Panc1 (cell line): Measurements from ENCODE around the gene KDM4B. TPM values are rescaled to one million over a fixed set of nuclear protein-coding genes. Genes with fewer than 3 reads are reported as not detected.

Experiments used
- ATAC-seq: fragments of 200-7000 bp; cut with Tn5 transposase; 2 replicates; pipeline ENCODE4 v1.9.1; 2020; ENCODE audit warnings: mild to moderate bottlenecking, moderate library complexity
- BruUV-seq: library from RNA; stranded (reverse); fragments of 400-500 nt; replicated peaks from 2 replicates; lab custom pipeline; 2021; lab: Mats Ljungman, UMichigan
- CTCF ChIA-PET: fragments of 300-600 bp; sonication (Branson Sonifier 250); formaldehyde crosslinking; loops from one replicate; lab custom pipeline; 2022; ENCODE audit warnings: antibody characterized with exemption; lab: Charles Lee
- POLR2A ChIA-PET: fragments of 300-600 bp; sonication (Branson Sonifier 250); formaldehyde crosslinking; loops from one replicate; lab custom pipeline; 2022; ENCODE audit warnings: antibody characterized with exemption; lab: Charles Lee
- DNase-seq: peaks from one replicate; pipeline ENCODE4 v3.0.0-alpha.2; 2010; ENCODE audit warnings: low read depth, low spot score
- H3K27ac ChIP-seq: 2 replicates; pipeline ENCODE4 v1.5.1; 2011; ENCODE audit warnings: mild to moderate bottlenecking, low read length, inconsistent platforms
- H3K27me3 ChIP-seq: fragments of 200-500 bp; sonication (Bioruptor generic); 2 replicates; pipeline ENCODE4 v1.6.0; 2014; ENCODE audit warnings: low read length, inconsistent platforms; ENCODE audit not compliant: control insufficient read depth, insufficient read depth
- H3K36me3 ChIP-seq: fragments of 200-500 bp; sonication (Bioruptor generic); 2 replicates; pipeline ENCODE4 v1.5.1; 2014; ENCODE audit warnings: inconsistent platforms, mild to moderate bottlenecking, low read length, moderate library complexity; ENCODE audit not compliant: control insufficient read depth, insufficient read depth
- H3K4me1 ChIP-seq: 2 replicates; pipeline ENCODE4 v1.5.1; 2011; ENCODE audit warnings: inconsistent platforms, mild to moderate bottlenecking, low read length, moderate library complexity; ENCODE audit not compliant: control insufficient read depth, insufficient read depth
- H3K4me3 ChIP-seq, 2 experiments: 2 replicates each; pipeline ENCODE4 v1.5.1; 2011 to 2012; ENCODE audit warnings: low read depth in 2 of 2, low read length in 2 of 2, mild to moderate bottlenecking in 2 of 2, inconsistent platforms in 1 of 2, moderate library complexity in 1 of 2
- H3K9me3 ChIP-seq: fragments of 200-500 bp; sonication (Bioruptor generic); 2 replicates; pipeline ENCODE4 v1.5.1; 2014; ENCODE audit warnings: low read depth, mild to moderate bottlenecking, inconsistent platforms, low read length, moderate library complexity; ENCODE audit not compliant: control insufficient read depth, insufficient read depth
- POLR2AphosphoS5 ChIP-seq: IDR thresholded peaks from 2 replicates; pipeline ENCODE4 v1.6.1; 2012; ENCODE audit warnings: mild to moderate bottlenecking, low read depth, low read length, moderate library complexity
- SIN3A ChIP-seq: IDR thresholded peaks from 2 replicates; pipeline ENCODE4 v1.6.1; 2012; ENCODE audit warnings: low read depth, mild to moderate bottlenecking, low read length, moderate library complexity, borderline replicate concordance; ENCODE audit not compliant: insufficient read depth
- TCF7L2 ChIP-seq: IDR thresholded peaks from 2 replicates; pipeline ENCODE4 v1.6.1; 2011; ENCODE audit warnings: mild to moderate bottlenecking, low read depth, low read length, inconsistent platforms
- in situ Hi-C: cut with HindIII; loops from 2 replicates; pipeline ENCODE4 v1.10.0; 2016; ENCODE audit warnings: low sequenced_read_pairs, low pct_unique_long_range_greater_than_20kb
- intact Hi-C: fragments of 100-400 bp; cut with micrococcal nuclease; formaldehyde crosslinking; loops from one replicate; pipeline ENCODE4 v1.10.0; 2022; ENCODE audit not compliant: unreplicated experiment
- total RNA-seq: library from RNA; stranded (reverse); gene quantifications from one replicate; pipeline ENCODE4 v1.2.1, GENCODE V29; 2021; ENCODE audit not compliant: unreplicated experiment
- TF ChIP-seq, protein P1 (sequence below), 2 experiments: IDR thresholded peaks; 2 replicates each; pipeline ENCODE4 v1.6.1; 2011 to 2012; ENCODE audit warnings: low read depth in 2 of 2, control low read depth in 1 of 2, low read length in 1 of 2, mild to moderate bottlenecking in 1 of 2, moderate library complexity in 1 of 2; ENCODE audit not compliant: insufficient read depth in 1 of 2
- TF ChIP-seq, protein P2 (sequence below): fragments of 450-650 bp; IDR thresholded peaks from 2 replicates; pipeline ENCODE4 v1.5.1; 2017; ENCODE audit warnings: mild to moderate bottlenecking

Gene KDM4B
- total RNA-seq, 1 experiment from 2014 or later: 18.4 TPM

DNA sequence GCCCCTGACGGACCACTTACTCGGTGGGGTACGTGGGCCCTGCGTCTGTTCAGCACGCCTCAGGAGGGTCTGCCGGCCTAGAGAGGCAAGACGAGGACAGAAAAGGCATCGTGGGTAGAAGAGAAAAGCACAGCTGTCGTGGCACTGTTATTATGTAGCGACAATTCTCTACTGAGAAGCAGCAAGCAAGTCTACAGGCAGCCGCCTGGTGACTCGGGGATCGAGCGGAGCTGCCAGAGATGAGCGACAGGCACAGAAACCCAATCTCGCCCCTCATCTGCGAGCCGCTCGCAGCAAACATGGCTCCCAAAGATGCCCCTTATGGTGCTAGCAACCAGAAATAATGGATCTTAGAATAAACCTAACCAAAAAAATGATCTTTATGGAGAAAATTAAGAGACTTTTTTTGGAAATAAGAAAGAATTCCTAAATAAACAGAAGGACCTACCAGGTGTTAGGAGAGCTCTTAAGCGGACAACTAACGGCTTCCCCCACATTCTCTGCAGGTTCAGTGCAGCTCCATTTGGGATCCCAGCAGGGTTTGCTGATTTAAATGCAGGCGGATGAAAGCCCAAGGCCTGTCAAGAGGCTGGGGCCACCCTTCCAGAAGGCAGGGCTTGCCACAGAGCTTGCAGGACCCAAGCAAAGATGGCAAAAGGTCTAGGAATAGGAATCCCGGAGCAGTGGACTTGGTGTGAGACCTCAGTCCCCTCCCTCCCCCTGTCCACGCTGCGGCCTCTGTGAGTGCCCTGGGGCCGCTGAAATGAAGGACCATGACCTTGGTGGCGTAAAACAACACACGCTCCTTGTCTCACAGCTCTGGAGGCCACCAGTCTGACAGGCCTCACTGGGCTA, 152.6 kb downstream of the KDM4B start:
- no TSS peak for BruUV-seq
- POLR2A ChIA-PET: no interaction called here
- Histone ChIP-seq H3K27ac (no peak overlapping the region), H3K36me3 (no peaks in the 10 kb centered on the region), H3K4me3 (no peak overlapping the region), H3K9me3 (no peaks in the 10 kb centered on the region), H3K4me1 (no peaks in the 10 kb centered on the region), H3K27me3 (no peaks in the 10 kb centered on the region)
- intact Hi-C loops: no loop called here
- ATAC-seq (no peak), DNase-seq (no peak)
- in situ Hi-C loops: no loop called here
- CTCF ChIA-PET: no interaction called here
- no peak for TF ChIP-seq TCF7L2
- TF ChIP-seq POLR2AphosphoS5: no peak
- TF ChIP-seq, protein P1, sequence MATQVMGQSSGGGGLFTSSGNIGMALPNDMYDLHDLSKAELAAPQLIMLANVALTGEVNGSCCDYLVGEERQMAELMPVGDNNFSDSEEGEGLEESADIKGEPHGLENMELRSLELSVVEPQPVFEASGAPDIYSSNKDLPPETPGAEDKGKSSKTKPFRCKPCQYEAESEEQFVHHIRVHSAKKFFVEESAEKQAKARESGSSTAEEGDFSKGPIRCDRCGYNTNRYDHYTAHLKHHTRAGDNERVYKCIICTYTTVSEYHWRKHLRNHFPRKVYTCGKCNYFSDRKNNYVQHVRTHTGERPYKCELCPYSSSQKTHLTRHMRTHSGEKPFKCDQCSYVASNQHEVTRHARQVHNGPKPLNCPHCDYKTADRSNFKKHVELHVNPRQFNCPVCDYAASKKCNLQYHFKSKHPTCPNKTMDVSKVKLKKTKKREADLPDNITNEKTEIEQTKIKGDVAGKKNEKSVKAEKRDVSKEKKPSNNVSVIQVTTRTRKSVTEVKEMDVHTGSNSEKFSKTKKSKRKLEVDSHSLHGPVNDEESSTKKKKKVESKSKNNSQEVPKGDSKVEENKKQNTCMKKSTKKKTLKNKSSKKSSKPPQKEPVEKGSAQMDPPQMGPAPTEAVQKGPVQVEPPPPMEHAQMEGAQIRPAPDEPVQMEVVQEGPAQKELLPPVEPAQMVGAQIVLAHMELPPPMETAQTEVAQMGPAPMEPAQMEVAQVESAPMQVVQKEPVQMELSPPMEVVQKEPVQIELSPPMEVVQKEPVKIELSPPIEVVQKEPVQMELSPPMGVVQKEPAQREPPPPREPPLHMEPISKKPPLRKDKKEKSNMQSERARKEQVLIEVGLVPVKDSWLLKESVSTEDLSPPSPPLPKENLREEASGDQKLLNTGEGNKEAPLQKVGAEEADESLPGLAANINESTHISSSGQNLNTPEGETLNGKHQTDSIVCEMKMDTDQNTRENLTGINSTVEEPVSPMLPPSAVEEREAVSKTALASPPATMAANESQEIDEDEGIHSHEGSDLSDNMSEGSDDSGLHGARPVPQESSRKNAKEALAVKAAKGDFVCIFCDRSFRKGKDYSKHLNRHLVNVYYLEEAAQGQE (IDR thresholded peaks at IDR 0.05; ENCODE audit: insufficient read depth in 1 of 2, low read depth in 2 of 2, low read length in 1 of 2): no peak
- TF ChIP-seq, protein P2, sequence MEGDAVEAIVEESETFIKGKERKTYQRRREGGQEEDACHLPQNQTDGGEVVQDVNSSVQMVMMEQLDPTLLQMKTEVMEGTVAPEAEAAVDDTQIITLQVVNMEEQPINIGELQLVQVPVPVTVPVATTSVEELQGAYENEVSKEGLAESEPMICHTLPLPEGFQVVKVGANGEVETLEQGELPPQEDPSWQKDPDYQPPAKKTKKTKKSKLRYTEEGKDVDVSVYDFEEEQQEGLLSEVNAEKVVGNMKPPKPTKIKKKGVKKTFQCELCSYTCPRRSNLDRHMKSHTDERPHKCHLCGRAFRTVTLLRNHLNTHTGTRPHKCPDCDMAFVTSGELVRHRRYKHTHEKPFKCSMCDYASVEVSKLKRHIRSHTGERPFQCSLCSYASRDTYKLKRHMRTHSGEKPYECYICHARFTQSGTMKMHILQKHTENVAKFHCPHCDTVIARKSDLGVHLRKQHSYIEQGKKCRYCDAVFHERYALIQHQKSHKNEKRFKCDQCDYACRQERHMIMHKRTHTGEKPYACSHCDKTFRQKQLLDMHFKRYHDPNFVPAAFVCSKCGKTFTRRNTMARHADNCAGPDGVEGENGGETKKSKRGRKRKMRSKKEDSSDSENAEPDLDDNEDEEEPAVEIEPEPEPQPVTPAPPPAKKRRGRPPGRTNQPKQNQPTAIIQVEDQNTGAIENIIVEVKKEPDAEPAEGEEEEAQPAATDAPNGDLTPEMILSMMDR: no peak
- no peak for TF ChIP-seq SIN3A

- no TSS peak for BruUV-seq
- TF ChIP-seq, protein P1 (IDR thresholded peaks at IDR 0.05; ENCODE audit: insufficient read depth in 1 of 2, low read depth in 2 of 2, low read length in 1 of 2): no peak
- TF ChIP-seq, protein P2: no peak
- TF ChIP-seq TCF7L2: no peak
- TF ChIP-seq SIN3A: no peak
- no peak for TF ChIP-seq POLR2AphosphoS5
Measured at GRCh38 chr19:5122121-5122400, 153.1 kb downstream of the KDM4B start.

More at GRCh38 chr19:5122121-5122400, 153.1 kb downstream of the KDM4B start:
- Histone ChIP-seq H3K9me3 (no peaks in the 10 kb centered on the region), H3K4me3 (no peak overlapping the region), H3K4me1 (no peaks in the 10 kb centered on the region), H3K36me3 (no peaks in the 10 kb centered on the region), H3K27ac (no peak overlapping the region), H3K27me3 (no peaks in the 10 kb centered on the region)
- ATAC-seq (no peak), DNase-seq (no peak)
- POLR2A ChIA-PET: no interaction called here
- in situ Hi-C loops (no loop called here), intact Hi-C loops (no loop called here)
- CTCF ChIA-PET: no interaction called here
